SIG-M5 treated with dmso at 0.1 percent for 504 hours (cell line): ENCODE measurements around the gene LRP1.

Experiments
- DNase-seq: peaks from one replicate; lab custom pipeline; 2025; ENCODE audit not compliant: unreplicated experiment; lab: John Stamatoyannopoulos, UW

LRP1 gene

DNA sequence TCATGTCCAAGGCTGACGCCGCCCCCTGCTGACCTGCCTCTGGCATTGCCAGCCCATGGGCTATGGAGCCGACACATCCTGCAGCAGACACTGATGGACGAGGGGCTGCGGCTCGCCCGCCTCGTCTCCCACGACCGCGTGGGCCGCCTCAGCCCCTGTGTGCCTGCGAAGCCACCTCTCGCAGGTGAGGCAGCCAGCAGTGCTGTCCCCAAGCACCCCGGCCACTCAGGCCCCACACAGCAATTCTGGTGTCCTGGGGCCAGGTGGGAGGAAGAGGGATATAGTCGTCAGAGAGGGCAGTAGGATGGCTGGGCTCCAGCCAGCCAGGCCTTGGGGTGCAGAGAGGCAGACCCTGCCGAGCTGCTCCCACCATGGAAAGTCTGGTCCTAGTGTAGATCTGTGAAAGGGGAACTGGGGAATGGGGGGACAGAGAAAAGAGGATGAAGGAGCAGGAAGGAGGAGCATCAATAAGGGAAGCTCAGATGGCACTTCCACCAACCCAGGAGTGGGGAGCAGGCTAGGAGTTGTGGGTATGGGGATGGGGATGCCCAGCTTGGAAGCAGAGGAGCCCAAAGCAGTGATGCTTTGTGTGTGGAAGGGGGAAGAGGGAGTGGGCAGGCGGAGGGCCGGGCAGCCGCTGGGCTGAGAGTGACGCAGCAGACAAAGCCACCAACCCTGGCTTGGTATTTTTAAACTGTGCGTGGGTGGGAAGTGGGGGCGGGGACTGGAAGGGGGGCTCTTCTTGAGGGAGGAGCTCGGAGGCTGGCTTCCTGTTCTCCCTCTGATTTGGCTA, 34.7 kb upstream of the LRP1 start:
- DNase-seq = peak; percentile 41

DNA sequence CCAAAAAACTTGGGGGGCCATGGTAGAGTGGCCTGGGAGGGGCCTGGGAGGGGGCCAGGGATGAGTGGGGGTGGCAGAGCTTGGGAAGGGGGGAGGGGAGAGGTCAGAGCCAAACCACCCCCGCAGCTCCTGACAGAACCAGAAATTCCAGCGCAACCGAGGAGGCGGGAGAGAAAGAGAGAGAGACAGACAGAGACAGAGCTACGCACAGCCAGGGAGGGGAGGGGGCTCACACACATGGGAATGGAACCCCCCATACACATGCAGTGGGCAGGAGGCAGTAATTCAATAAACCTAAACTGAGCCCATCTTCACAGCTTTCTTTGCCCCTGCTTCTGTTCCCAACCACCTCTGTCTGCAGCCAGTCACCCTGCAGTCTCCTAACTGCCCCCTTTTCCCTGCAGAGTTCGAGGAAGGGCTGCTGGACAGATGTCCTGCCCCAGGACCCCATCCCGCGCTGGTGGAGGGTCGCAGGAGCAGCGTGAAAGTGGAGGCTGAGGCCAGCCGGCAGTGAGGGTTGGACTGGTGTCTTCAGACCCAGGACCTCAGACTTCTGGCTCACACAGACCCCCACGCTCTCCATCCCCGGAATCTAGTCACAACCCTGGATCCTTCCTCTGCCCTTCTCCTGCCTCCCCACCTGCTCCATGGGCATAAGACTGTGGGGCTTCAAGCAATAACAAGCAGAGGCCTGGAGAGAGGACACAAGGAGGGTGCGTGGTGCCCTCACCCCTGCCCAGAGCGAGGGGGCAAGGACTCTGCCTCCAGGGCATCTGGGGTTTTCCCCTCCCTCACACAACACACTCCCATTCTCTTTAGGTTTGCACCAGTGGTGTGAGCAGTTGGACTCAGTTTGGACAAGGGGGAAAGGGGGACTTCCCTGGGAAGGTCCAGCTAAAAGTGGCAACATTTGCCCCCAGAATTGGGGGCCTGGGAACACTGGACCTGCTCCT, 33.8 kb upstream of the LRP1 start:
- no peak for DNase-seq

DNA sequence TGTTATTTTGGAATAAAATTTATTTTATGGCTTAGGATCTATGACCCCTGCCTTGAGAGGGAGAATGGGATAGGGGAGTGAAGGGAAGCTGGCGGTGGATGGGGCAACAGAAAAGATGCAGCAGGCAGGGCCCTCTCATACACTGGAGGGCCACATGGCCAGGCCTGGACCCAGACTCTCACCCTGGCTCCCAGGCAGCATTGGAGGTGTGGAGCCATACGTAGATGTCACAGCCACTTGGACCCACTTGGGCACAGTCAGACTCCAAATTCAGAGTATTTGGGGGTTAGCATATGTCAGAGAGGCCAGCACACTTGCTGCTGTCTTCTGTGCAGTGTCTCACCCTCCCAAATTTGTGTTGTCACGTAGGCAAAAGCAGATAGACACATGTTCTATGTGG, 32.8 kb upstream of the LRP1 start:
- no peak for DNase-seq

- no peak for DNase-seq
Observed at GRCh38 chr12:57096099-57096572, 32.1 kb upstream of the LRP1 start.

DNA sequence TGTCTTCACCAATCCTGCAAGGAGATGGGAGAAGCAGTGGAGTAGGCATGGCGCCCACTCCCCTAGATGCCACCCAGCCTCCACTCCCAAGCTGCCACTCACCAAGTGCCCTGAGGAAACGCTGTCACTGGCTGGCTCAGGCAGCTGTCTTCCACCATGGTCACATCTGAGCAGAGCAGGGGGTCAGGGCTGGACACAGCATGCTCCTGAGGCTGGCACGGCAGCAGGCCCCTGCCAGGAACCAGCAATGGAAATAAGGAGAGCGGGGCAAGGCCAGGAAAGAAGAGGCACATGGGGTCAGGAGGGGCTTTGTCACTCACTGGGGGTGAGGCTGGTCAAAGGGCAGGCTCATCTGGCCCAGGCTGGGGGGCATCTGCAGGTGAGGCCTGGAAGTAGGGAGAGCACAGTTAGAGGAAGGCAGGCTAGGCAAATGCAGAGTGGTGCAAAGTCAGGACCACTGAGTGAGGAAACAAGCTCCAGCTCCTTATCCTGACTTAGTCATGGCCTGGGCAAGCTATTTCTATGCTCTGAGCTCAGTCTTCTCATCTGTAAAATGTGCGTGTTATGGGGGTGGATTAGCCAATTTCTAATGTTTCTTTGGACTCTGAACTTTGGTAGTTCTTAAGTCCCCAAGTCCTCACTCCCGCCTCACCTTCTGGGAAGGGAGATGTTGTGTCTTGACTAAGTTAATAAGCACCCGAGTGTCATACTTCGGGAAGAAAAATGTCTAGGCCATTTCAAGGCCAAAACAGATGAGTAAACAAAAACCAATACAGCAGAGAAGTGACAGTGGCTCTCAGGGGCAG, 31.3 kb upstream of the LRP1 start:
- no peak for DNase-seq

GRCh38 chr12:57097554-57097835, 30.8 kb upstream of the LRP1 start:
- no peak for DNase-seq

GRCh38 chr12:57098546-57098945, 29.7 kb upstream of the LRP1 start:
- no peak for DNase-seq

DNA sequence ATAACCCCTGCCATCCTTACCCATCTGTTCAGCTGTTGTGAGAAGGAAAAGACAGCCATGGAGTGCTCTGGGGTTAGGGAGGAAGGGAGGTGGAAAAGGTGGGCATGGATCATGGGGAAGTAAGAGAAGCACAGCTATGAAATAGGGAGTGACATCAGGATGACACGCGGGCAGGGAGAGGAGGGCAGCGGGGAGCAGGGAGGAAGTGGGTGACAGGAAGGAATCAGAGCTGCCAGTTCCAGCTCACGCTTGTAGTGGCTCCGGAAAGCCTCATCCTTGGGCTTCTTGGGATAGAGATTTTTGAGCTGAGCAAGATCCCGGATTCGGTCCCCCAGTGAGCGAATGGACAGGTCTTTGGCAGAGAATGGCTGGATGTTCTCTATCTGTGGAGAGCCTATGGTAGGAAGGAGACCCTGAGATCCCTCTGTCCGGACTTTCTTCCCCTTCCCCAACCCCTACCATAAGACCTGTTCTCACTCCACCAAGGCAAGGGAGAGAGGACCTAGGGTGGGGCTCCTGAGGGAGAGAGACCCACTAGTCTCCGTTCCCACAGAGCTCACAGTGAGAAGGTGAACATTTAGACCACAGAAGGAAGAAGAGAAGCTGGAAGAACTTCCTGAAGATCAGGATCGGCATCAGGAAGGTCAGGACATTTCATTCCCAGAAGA, 29.1 kb upstream of the LRP1 start:
- DNase-seq = no peak

DNA sequence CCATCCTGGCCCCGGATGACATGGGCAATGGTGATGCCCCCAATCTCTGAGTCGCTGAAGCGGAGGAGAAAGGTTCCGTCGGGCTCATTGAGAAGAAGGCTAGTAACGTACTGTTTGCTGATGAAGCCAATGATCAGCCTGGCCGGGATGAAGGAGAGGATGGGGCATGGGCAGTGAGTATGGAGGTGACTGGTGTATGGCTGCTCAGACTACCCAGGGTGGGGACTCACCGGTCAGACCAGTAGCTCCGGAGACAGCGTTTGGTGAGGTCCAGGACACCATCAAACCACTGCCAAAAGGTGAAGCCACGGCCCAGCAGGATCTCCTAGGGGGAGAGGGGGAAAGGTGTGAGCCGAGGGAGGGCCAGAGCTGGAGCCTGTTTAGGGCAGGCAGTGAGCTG, 28.5 kb upstream of the LRP1 start:
- no peak for DNase-seq

GRCh38 chr12:57101892-57102695, 26.2 kb upstream of the LRP1 start:
- peak; percentile 47 for DNase-seq

DNA sequence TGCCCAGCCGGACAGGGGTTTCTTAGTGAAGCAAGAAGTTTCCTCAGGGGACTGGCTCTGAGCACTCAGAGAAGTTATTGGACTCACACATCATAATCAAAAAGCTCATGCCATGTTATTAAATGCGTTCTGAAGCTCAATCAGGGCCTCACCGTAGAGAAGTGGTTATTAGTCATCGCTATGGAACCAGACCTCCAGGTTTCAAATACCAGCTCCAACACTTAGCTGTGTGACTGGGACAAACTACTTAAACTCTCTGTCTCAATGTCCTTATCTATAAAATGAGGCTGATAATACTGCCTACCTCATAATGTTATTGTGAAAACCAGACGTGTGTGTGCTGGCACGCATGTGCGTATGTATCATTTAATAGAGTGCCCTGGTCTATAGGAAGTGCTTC, 24.4 kb upstream of the LRP1 start:
- DNase-seq = no peak

GRCh38 chr12:57104292-57104910, 23.9 kb upstream of the LRP1 start:
- no peak for DNase-seq

- DNase-seq = no peak
Observed at GRCh38 chr12:57105011-57105753, 23.1 kb upstream of the LRP1 start.

DNA sequence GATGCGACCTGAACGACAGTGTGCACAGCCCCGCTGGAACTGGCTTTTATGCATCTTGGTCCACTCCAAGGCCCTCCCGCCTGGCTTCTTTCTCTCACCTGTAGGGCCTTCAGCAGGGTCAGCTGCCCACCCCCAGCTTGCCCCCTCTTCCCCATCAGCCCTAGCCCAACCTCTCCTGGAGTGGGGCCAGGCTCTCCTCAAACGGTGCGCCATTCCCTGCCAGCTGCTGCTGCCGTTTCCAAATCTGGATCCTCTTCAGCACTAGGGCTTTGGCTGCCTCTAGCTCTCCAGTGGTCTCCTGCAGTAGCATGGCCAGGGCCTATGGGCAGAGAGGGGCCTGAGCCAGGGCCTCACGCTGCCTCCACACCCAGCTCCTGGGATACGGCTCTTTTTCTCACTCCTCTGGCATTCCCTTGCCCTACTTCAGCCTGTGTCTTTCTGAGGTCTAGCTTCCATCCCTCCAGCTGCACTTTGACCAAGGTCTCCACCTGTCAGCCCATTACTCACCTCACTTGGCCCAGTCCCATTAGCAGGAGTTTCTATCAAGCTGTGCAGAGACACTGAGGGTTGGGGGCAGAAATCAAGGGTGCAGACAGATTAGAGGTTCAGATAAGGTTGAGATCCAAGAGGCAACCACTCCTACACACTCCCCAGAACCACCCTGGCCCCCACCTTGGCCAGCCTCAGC, 22.1 kb upstream of the LRP1 start:
- no peak for DNase-seq

- no peak for DNase-seq
Observed at GRCh38 chr12:57107456-57108155, 20.7 kb upstream of the LRP1 start.

DNA sequence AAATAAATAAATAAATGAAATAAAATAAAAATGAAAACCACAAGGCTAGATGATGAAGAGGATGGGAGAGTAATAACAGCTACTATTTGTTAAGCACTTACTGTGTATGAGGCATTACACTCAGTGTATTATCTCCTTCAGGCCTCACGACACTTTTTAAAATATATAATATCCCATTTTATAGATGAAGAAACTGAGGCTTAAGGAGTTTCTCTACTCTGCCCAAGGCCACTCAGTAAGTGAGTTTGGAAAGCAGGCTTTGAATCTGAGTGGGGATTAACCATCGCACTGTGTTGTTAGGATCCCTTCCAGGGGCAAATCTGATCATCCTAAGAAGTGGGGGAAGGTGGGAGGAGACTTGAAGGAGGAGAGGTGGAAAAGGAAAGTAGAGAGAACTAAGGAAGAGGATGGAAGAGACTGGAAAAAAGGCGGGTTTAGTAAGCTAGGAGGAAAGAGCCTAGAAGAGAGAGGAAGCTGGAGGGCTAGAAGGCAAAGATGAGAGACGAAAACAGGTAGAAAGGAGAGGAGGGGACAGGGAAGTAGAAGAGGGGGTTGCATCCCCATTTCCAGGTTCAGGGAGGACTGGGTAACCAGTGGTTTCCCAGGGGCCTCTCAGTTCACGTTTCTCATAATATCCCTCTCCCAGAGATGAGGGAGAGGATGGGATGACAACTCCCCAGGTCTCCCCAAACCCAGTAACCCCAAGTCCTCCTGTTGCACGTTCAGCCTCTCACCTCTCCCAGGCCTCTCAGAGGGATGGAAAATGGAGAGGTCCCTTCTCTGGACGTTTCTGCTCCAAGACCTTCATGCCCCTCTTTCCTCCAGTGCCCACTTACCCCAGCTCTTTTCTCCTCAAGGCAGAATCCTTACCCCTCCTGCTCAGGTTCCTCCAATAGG, 18.8 kb upstream of the LRP1 start:
- DNase-seq = no peak
